HCT116 (cell line): ENCODE data around the gene FBXO42. TPM values are rescaled to one million over a fixed set of nuclear protein-coding genes. Genes with fewer than 3 reads are reported as not detected.

Experiments
- ATAC-seq: fragments of 200-7000 bp; cut with Tn5 transposase; 2 replicates; pipeline ENCODE4 v1.9.1; 2020; ENCODE audit warnings: mild to moderate bottlenecking, moderate library complexity
- BruUV-seq: library from RNA; stranded (reverse); fragments of 400-500 nt; replicated peaks from 2 replicates; lab custom pipeline; 2021; lab: Mats Ljungman, UMichigan
- CTCF ChIA-PET: fragments of 300-600 bp; sonication (Branson Sonifier 250); formaldehyde crosslinking; loops from one replicate; lab custom pipeline; 2021; ENCODE audit warnings: antibody characterized with exemption; lab: Charles Lee
- POLR2A ChIA-PET: fragments of 300-600, 350-600 bp; sonication (Branson Sonifier 250); formaldehyde crosslinking; loops from one replicate; lab custom pipeline; 2021; ENCODE audit warnings: antibody characterized with exemption; lab: Charles Lee
- RAD21 ChIA-PET, 2 experiments: fragments of 300-600 bp; sonication (Branson Sonifier 250); formaldehyde crosslinking; loops; one replicate each; lab custom pipeline; 2023; ENCODE audit warnings: low total read pairs in 2 of 2; ENCODE audit not compliant: uncharacterized antibody in 2 of 2, unreplicated experiment in 2 of 2, low non-redundant PET in 1 of 2; lab: Charles Lee
- DNase-seq: peaks from one replicate; pipeline ENCODE4 v3.0.0-alpha.2; 2010; ENCODE audit warnings: low read depth, low spot score
- H2AFZ ChIP-seq: fragments of 200-600 bp; shearing (Covaris generic), sonication (generic); 2 replicates; pipeline ENCODE4 v1.6.1; 2017; ENCODE audit warnings: low read depth, mixed run types, mixed read lengths, antibody characterized with exemption, low read length; ENCODE audit not compliant: poor library complexity, severe bottlenecking
- H3K27ac ChIP-seq: 2 replicates; pipeline ENCODE4 v1.5.1; 2012; ENCODE audit warnings: low read depth, low read length
- H3K27me3 ChIP-seq: fragments of 200-600 bp; sonication (generic); 2 replicates; pipeline ENCODE4 v1.6.1; 2016; ENCODE audit warnings: mixed run types, low read length, mixed read lengths; ENCODE audit not compliant: insufficient read depth
- H3K36me3 ChIP-seq, 2 experiments: fragments of 200-500 bp in 1 of 2; fragments of 200-600 bp in 1 of 2; sonication (Bioruptor generic) in 1 of 2; sonication (generic) in 1 of 2; 2 replicates each; pipeline versions ENCODE4 v1.5.1 to v1.6.1; 2014 to 2016; ENCODE audit warnings: low read length in 2 of 2, inconsistent platforms in 1 of 2, mixed read lengths in 1 of 2, mixed run types in 1 of 2; ENCODE audit not compliant: insufficient read depth in 2 of 2, control insufficient read depth in 1 of 2
- H3K4me1 ChIP-seq, 2 experiments: fragments of 200-600 bp in 1 of 2; sonication (generic) in 1 of 2; 2 replicates each; pipeline versions ENCODE4 v1.5.1 to v1.6.1; 2012 to 2017; ENCODE audit warnings: low read length in 2 of 2, inconsistent platforms in 1 of 2, mild to moderate bottlenecking in 1 of 2, mixed read lengths in 1 of 2, mixed run types in 1 of 2, moderate library complexity in 1 of 2; ENCODE audit not compliant: insufficient read depth in 2 of 2, control insufficient read depth in 1 of 2
- H3K4me2 ChIP-seq: fragments of 200-600 bp; sonication (generic); 2 replicates; pipeline ENCODE4 v1.6.1; 2017; ENCODE audit warnings: mixed run types, low read length, mixed read lengths
- H3K4me3 ChIP-seq, 2 experiments: fragments of 200-600 bp in 1 of 2; sonication (generic) in 1 of 2; replicated peaks in 1 of 2; 2 replicates each; pipeline ENCODE4 v1.5.1; 2011 to 2016; ENCODE audit warnings: low read length in 2 of 2, control low read depth in 1 of 2, low read depth in 1 of 2, mild to moderate bottlenecking in 1 of 2, mixed read lengths in 1 of 2, mixed run types in 1 of 2
- H3K79me2 ChIP-seq: fragments of 200-600 bp; sonication (generic); 2 replicates; pipeline ENCODE4 v1.6.1; 2017; ENCODE audit warnings: mild to moderate bottlenecking, mixed run types, low read length, moderate library complexity, mixed read lengths; ENCODE audit not compliant: insufficient read depth
- H3K9ac ChIP-seq: fragments of 200-600 bp; sonication (generic); 2 replicates; pipeline ENCODE4 v1.6.1; 2016; ENCODE audit warnings: low read length, mixed read lengths
- H3K9me2 ChIP-seq: fragments of 200-600 bp; sonication (generic), shearing (Covaris generic); 2 replicates; pipeline ENCODE4 v1.6.1; 2017; ENCODE audit warnings: mixed run types, mild to moderate bottlenecking, moderate library complexity; ENCODE audit not compliant: insufficient read depth
- H3K9me3 ChIP-seq, 2 experiments: fragments of 200-500 bp in 1 of 2; fragments of 200-600 bp in 1 of 2; sonication (Bioruptor generic) in 1 of 2; sonication (generic) in 1 of 2; 2 replicates each; pipeline ENCODE4 v1.6.1; 2014 to 2017; ENCODE audit warnings: low read length in 2 of 2, mixed read lengths in 2 of 2, inconsistent platforms in 1 of 2, low read depth in 1 of 2, mild to moderate bottlenecking in 1 of 2, mixed run types in 1 of 2, moderate library complexity in 1 of 2; ENCODE audit not compliant: control insufficient read depth in 1 of 2, insufficient read depth in 1 of 2
- H4K20me1 ChIP-seq: fragments of 200-600 bp; sonication (generic), shearing (Covaris generic); 2 replicates; pipeline ENCODE4 v1.6.1; 2017; ENCODE audit warnings: mixed run types, mild to moderate bottlenecking, moderate library complexity; ENCODE audit not compliant: insufficient read depth
- ATF3 ChIP-seq: IDR thresholded peaks from 2 replicates; pipeline ENCODE4 v1.6.1; 2012
- CBX3 ChIP-seq: IDR thresholded peaks from 2 replicates; pipeline ENCODE4 v1.6.1; 2012; ENCODE audit warnings: low read depth
- CTCF ChIP-seq, 3 experiments: fragments of 200-600 bp in 1 of 3; sonication (generic) in 1 of 3; IDR thresholded peaks in 2 of 3; conservative IDR thresholded peaks in 1 of 3; 2 replicates each; pipeline ENCODE4 v1.5.1; 2012 to 2017; ENCODE audit warnings: low read depth in 2 of 3, low read length in 2 of 3, antibody characterized with exemption in 1 of 3, borderline replicate concordance in 1 of 3, control low read depth in 1 of 3, mild to moderate bottlenecking in 1 of 3, mixed read lengths in 1 of 3, mixed run types in 1 of 3, moderate library complexity in 1 of 3; ENCODE audit not compliant: insufficient read depth in 1 of 3
- FOSL1 ChIP-seq: IDR thresholded peaks from 2 replicates; pipeline ENCODE4 v1.6.1; 2012; ENCODE audit warnings: low read depth
- RAD21 ChIP-seq: IDR thresholded peaks from 2 replicates; pipeline ENCODE4 v1.6.1; 2012; ENCODE audit warnings: low read depth, mild to moderate bottlenecking
- SRF ChIP-seq: IDR thresholded peaks from 2 replicates; pipeline ENCODE4 v1.6.1; 2012; ENCODE audit warnings: low read depth
- ZBTB33 ChIP-seq: IDR thresholded peaks from 2 replicates; pipeline ENCODE4 v1.6.1; 2011; ENCODE audit warnings: mild to moderate bottlenecking, low read length, moderate library complexity; ENCODE audit not compliant: insufficient replicate concordance; ENCODE audit errors: extremely low read depth
- intact Hi-C: fragments of 100-400 bp; cut with micrococcal nuclease; formaldehyde crosslinking; loops from 2 replicates; pipeline ENCODE4 v1.10.0; 2022
- total RNA-seq: library from RNA; stranded (reverse); gene quantifications from one replicate; pipeline ENCODE4 v1.2.1, GENCODE V29; 2021; ENCODE audit not compliant: unreplicated experiment

FBXO42 gene
- total RNA-seq, 1 experiment from 2014 or later: 20.6 TPM

- no peak overlapping the region for H3K4me3 ChIP-seq
- RAD21 ChIA-PET: no interaction called here
- TF ChIP-seq ATF3 (no peak), RAD21 (no peak), CTCF (IDR thresholded peaks at IDR 0.05 in 2 of 3, conservative IDR thresholded peaks at IDR 0.05 in 1 of 3; ENCODE audit: borderline replicate concordance in 1 of 3, insufficient read depth in 1 of 3, low read depth in 2 of 3, low read length in 2 of 3) (no peak), SRF (no peak), CBX3 (no peak), ZBTB33 (no peak), FOSL1 (no peak)
- TF ChIP-seq, all 23 proteins: peak for 0
- Histone ChIP-seq H3K79me2 (no peaks in the 10 kb centered on the region; the same call in 1 of the 2 replicates), H3K4me2 (no peak overlapping the region), H3K27ac (no peak overlapping the region), H4K20me1 (no peaks in the 10 kb centered on the region), H3K27me3 (no peaks in the 10 kb centered on the region), H3K9ac (no peak overlapping the region), H2AFZ (no peak overlapping the region), H3K36me3 (no peaks in the 10 kb centered on the region), H3K9me3 (no peaks in the 10 kb centered on the region), H3K4me1 (peaks cover 16 to 33% of the 10 kb centered on the region in 2 experiments), H3K9me2 (no peaks in the 10 kb centered on the region)
- ATAC-seq (no peak), DNase-seq (no peak)
- BruUV-seq: no TSS peak
- CTCF ChIA-PET: no interaction called here
- intact Hi-C loops: loop anchor here (5.0 kb wide), 1 partner anchor 53 kb away; no protein-coding TSS in a partner anchor
- POLR2A ChIA-PET: no interaction called here
Observed at GRCh38 chr1:16239972-16240491, 112.2 kb downstream of the FBXO42 start.
